CD4-positive, alpha-beta memory T cell (primary cell): ENCODE measurements around the gene C1GALT1C1L. TPM values are rescaled to one million over a fixed set of nuclear protein-coding genes. Genes with fewer than 3 reads are reported as not detected.
A peak's percentile ranks its signal among the peaks of the same experiment; 100 is the strongest.
"Not testable (repeated sequence)": the region's sequence is repeated elsewhere in the genome, so short reads cannot be mapped to it uniquely, and the experiment has no call there.

ENCODE experiments used
- CTCF ChIA-PET: fragments of 350-600 bp; sonication (Branson Sonifier 250); formaldehyde crosslinking; loops from one replicate; lab custom pipeline; 2021; ENCODE audit warnings: inconsistent platforms; ENCODE audit not compliant: partially characterized antibody; lab: Charles Lee
- POLR2A ChIA-PET: fragments of 350-600 bp; sonication (Branson Sonifier 250); formaldehyde crosslinking; loops from one replicate; lab custom pipeline; 2021; ENCODE audit not compliant: partially characterized antibody; lab: Charles Lee
- DNase-seq, 5 donors: peaks; one replicate each; pipeline versions ENCODE4 v3.0.0 to v3.0.0-alpha.2; 2020 to 2022; ENCODE audit warnings: mixed read lengths in 1 of 5
- H3K27ac ChIP-seq: one replicate; pipeline ENCODE4 v1.7.0; 2013; ENCODE audit warnings: low read depth, low read length
- H3K27me3 ChIP-seq: 2 replicates; pipeline ENCODE4 v1.7.0; 2013; ENCODE audit warnings: mild to moderate bottlenecking, low read length, moderate library complexity; ENCODE audit not compliant: insufficient read depth
- H3K36me3 ChIP-seq: 2 replicates; pipeline ENCODE4 v1.7.0; 2013; ENCODE audit warnings: mild to moderate bottlenecking, low read length, moderate library complexity; ENCODE audit not compliant: insufficient read depth
- H3K4me1 ChIP-seq: 2 replicates; pipeline ENCODE4 v1.7.0; 2013; ENCODE audit warnings: mild to moderate bottlenecking, low read length, moderate library complexity; ENCODE audit not compliant: insufficient read depth
- H3K4me3 ChIP-seq, 2 donors: one replicate each; pipeline ENCODE4 v1.7.0; 2013; ENCODE audit warnings: low read length in 2 of 2, mild to moderate bottlenecking in 1 of 2
- H3K9me3 ChIP-seq, 2 donors: one replicate each; pipeline ENCODE4 v1.7.0; 2013; ENCODE audit warnings: low read length in 2 of 2, control low read depth in 1 of 2; ENCODE audit not compliant: control insufficient read depth in 1 of 2
- H3K27ac Mint-ChIP-seq, 7 donors: one replicate each; pipeline ENCODE4 v1.8.0; 2020 to 2021; ENCODE audit warnings: mixed read lengths in 7 of 7, mild to moderate bottlenecking in 6 of 7, inconsistent platforms in 3 of 7, moderate library complexity in 3 of 7
- H3K27me3 Mint-ChIP-seq, 2 donors: one replicate each; pipeline ENCODE4 v1.8.0; 2020 to 2021; ENCODE audit warnings: mixed read lengths in 2 of 2
- H3K36me3 Mint-ChIP-seq, 2 donors: one replicate each; pipeline ENCODE4 v1.8.0; 2020 to 2021; ENCODE audit warnings: mixed read lengths in 2 of 2, inconsistent platforms in 1 of 2, mild to moderate bottlenecking in 1 of 2
- H3K4me1 Mint-ChIP-seq, 4 donors: one replicate each; pipeline ENCODE4 v1.8.0; 2020 to 2021; ENCODE audit warnings: mixed read lengths in 4 of 4, mild to moderate bottlenecking in 1 of 4
- H3K4me3 Mint-ChIP-seq, 8 donors: one replicate each; pipeline ENCODE4 v1.8.0; 2020 to 2021; ENCODE audit warnings: mixed read lengths in 8 of 8, mild to moderate bottlenecking in 7 of 8, moderate library complexity in 6 of 8, inconsistent platforms in 3 of 8
- H3K9me3 Mint-ChIP-seq, 8 donors: one replicate each; pipeline ENCODE4 v1.8.0; 2020 to 2021; ENCODE audit warnings: mixed read lengths in 8 of 8, mild to moderate bottlenecking in 5 of 8, inconsistent platforms in 3 of 8, moderate library complexity in 1 of 8
- intact Hi-C: fragments of 100-400 bp; cut with micrococcal nuclease; formaldehyde crosslinking; loops from one replicate; pipeline ENCODE4 v1.15.1; 2023
- polyA plus RNA-seq, 2 donors: library from polyadenylated mRNA; unstranded; fragments of 300-500 nt; fragmentation: Illumina TruSeq; gene quantifications; one replicate each; pipeline ENCODE4 v1.2.3, GENCODE V29; 2021
- total RNA-seq, 2 experiments: library from RNA; stranded (reverse); gene quantifications; one replicate each; pipeline ENCODE4 v1.2.3, GENCODE V29; 2021

The C1GALT1C1L gene
- total and polyA plus RNA-seq, 4 experiments from 2014 or later, result not detected

- Mint-ChIP-seq H3K4me3 (peak overlapping the region in 6 of 8 donors; percentile 4 to 94 (median 50)), H3K9me3 (peaks cover 0 to 13% (median 11%) of the 10 kb centered on the region in 8 donors), H3K27ac (peak overlapping the region in 1 of 7 donors; percentile 66), H3K4me1 (peaks cover 7 to 15% (median 14%) of the 10 kb centered on the region in 4 donors), H3K27me3 (peaks cover 26 to 32% of the 10 kb centered on the region in 2 donors)
- CTCF ChIA-PET, result interaction anchor here (1.0 to 1.1 kb wide), 2 partner anchors 23 to 38 kb away, joined by 3 read pairs; no protein-coding TSS in a partner anchor
- not testable (repeated sequence) for H3K27me3 ChIP-seq, H3K4me1 ChIP-seq, H3K4me3 ChIP-seq, DNase-seq, H3K9me3 ChIP-seq, H3K27ac ChIP-seq, H3K36me3 Mint-ChIP-seq, H3K36me3 ChIP-seq
- intact Hi-C loops, result loop anchor here (10.0 kb wide), 1 partner anchor 139 kb away; the partner anchor contains the start of gene DYNC2LI1
- POLR2A ChIA-PET, result interaction anchor here (0.9 to 1.0 kb wide), 2 partner anchors 40 to 825 kb away, joined by 3 to 5 read pairs; partner anchors contain the start of gene THADA
Observed at GRCh38 chr2:43636153-43636552, 40.1 kb downstream of the C1GALT1C1L start.

- intact Hi-C loops, result loop anchor here (10.0 kb wide), 1 partner anchor 140 kb away; the partner anchor contains the start of gene DYNC2LI1
- H3K9me3 Mint-ChIP-seq, result peaks cover 0 to 10% (median 8%) of the 10 kb centered on the region in 8 donors
- CTCF ChIA-PET, result interaction anchor here (1.3 kb wide), 1 partner anchor 26 kb away, joined by 4 read pairs; no protein-coding TSS in a partner anchor
- Histone ChIP-seq H3K9me3 (no peaks in the 10 kb centered on the region), H3K4me3 (no peak overlapping the region), H3K27ac (no peak overlapping the region), H3K27me3 (no peaks in the 10 kb centered on the region), H3K4me1 (peaks cover 4% of the 10 kb centered on the region), H3K36me3 (no peaks in the 10 kb centered on the region)
- peaks cover 7 to 15% (median 14%) of the 10 kb centered on the region in 4 donors for H3K4me1 Mint-ChIP-seq
- DNase-seq, result no peak
- peaks cover 0 to 3% of the 10 kb centered on the region in 2 donors for H3K36me3 Mint-ChIP-seq
- H3K27me3 Mint-ChIP-seq, result peaks cover 27 to 35% of the 10 kb centered on the region in 2 donors
- H3K27ac Mint-ChIP-seq, result no peak overlapping the region
- POLR2A ChIA-PET, result no interaction called here
- H3K4me3 Mint-ChIP-seq, result no peak overlapping the region
Observed at GRCh38 chr2:43634604-43635306, 41.5 kb downstream of the C1GALT1C1L start.

- Mint-ChIP-seq H3K36me3 (peaks cover 0 to 2% of the 10 kb centered on the region in 2 donors), H3K27me3 (peaks cover 26 to 37% of the 10 kb centered on the region in 2 donors), H3K4me1 (peaks cover 5 to 8% (median 7%) of the 10 kb centered on the region in 4 donors), H3K9me3 (peaks cover 0 to 9% (median 4%) of the 10 kb centered on the region in 8 donors), H3K4me3 (no peak overlapping the region), H3K27ac (no peak overlapping the region)
- no peaks in the 10 kb centered on the region for H3K9me3 ChIP-seq
- no peak overlapping the region for H3K4me3 ChIP-seq
- no peak for DNase-seq
- H3K27me3 ChIP-seq, result no peaks in the 10 kb centered on the region
- intact Hi-C loops, result loop anchor here (10.0 kb wide), 1 partner anchor 143 kb away; the partner anchor contains the start of gene DYNC2LI1
- H3K36me3 ChIP-seq, result no peaks in the 10 kb centered on the region
- ChIA-PET CTCF (no interaction called here), POLR2A (no interaction called here)
- H3K27ac ChIP-seq, result no peak overlapping the region
- no peaks in the 10 kb centered on the region for H3K4me1 ChIP-seq
Observed at GRCh38 chr2:43631618-43632317, 44.5 kb downstream of the C1GALT1C1L start.

Other genes starting within 250 kb of the C1GALT1C1L start
- 10 to 100 TPM; 42.1 to 44.8 TPM for gene THADA, start 80.4 kb downstream of the C1GALT1C1L start, total RNA-seq
- gene THADA, start 80.4 kb downstream of the C1GALT1C1L start, polyA plus RNA-seq, result 10 to 100 TPM; 20.3 to 23.4 TPM
- 1 to 10 TPM; 1.2 TPM for gene PLEKHH2, start 39.2 kb downstream of the C1GALT1C1L start, total RNA-seq
- gene PLEKHH2, start 39.2 kb downstream of the C1GALT1C1L start, polyA plus RNA-seq, result not detected
- 1 to 10 TPM; 2.9 to 3.9 TPM for gene DYNC2LI1, start 97.6 kb upstream of the C1GALT1C1L start, total RNA-seq
- 1 to 10 TPM; 5.1 to 7.1 TPM for gene DYNC2LI1, start 97.6 kb upstream of the C1GALT1C1L start, polyA plus RNA-seq
- gene ABCG5, start 162.4 kb upstream of the C1GALT1C1L start, total RNA-seq, result not detected
- not detected for gene ABCG5, start 162.4 kb upstream of the C1GALT1C1L start, polyA plus RNA-seq
- gene ABCG8, start 162.5 kb upstream of the C1GALT1C1L start, total RNA-seq, result not detected
- under 1 TPM in 1 of 2 donors, not detected in 1; 0.10 TPM for gene ABCG8, start 162.5 kb upstream of the C1GALT1C1L start, polyA plus RNA-seq